Tibial artery (tissue), 4 donors: ENCODE results near the gene NTRK2.

ENCODE experiments used
- DNase-seq, 2 donors: peaks; one replicate each; pipeline ENCODE4 v3.0.0-alpha.2; 2019
- H3K27ac ChIP-seq, 2 donors: fragments of 200-600 bp; sonication (generic) in 1 of 2; 1 replicate in 1 of 2; 2 replicates in 1 of 2; pipeline ENCODE4 v1.5.1; 2018 to 2019; ENCODE audit warnings: mild to moderate bottlenecking in 1 of 2
- H3K27me3 ChIP-seq, 2 donors: fragments of 200-600 bp; sonication (generic) in 1 of 2; one replicate each; pipeline versions ENCODE4 v1.5.1 to v1.6.0; 2016 to 2019
- H3K36me3 ChIP-seq, 3 donors: fragments of 200-600 bp; sonication (generic) in 2 of 3; one replicate each; pipeline ENCODE4 v1.5.1; 2016 to 2019; ENCODE audit warnings: mild to moderate bottlenecking in 2 of 3
- H3K4me1 ChIP-seq, 4 donors: fragments of 200-600 bp; sonication (generic) in 2 of 4; 1 replicate in 3 of 4; 2 replicates in 1 of 4; pipeline ENCODE4 v1.5.1; 2016 to 2019
- H3K4me3 ChIP-seq, 2 donors: fragments of 200-600 bp; sonication (generic) in 1 of 2; 1 replicate in 1 of 2; 2 replicates in 1 of 2; pipeline ENCODE4 v1.5.1; 2018 to 2019; ENCODE audit warnings: mild to moderate bottlenecking in 2 of 2
- H3K9me3 ChIP-seq, 3 donors: fragments of 200-600 bp; sonication (generic) in 1 of 3; one replicate each; pipeline ENCODE4 v1.5.1; 2016 to 2019
- CTCF ChIP-seq, 2 experiments: fragments of 200-600 bp in 1 of 2; fragments of 450-650 bp in 1 of 2; IDR thresholded peaks; one replicate each; pipeline ENCODE4 v1.5.1; 2017 to 2019; ENCODE audit warnings: antibody characterized with exemption in 2 of 2, mild to moderate bottlenecking in 1 of 2, moderate library complexity in 1 of 2
- intact Hi-C: fragments of 100-400 bp; cut with DNase I; formaldehyde crosslinking; loops from one replicate; pipeline ENCODE4 v1.15.0; 2023; ENCODE audit warnings: low total_unique reads

Gene NTRK2

GRCh38 chr9:84642553-84643141 is 26.9 kb upstream of the NTRK2 start:
- intact Hi-C loops = no loop called here

GRCh38 chr9:84647699-84648098 is 21.8 kb upstream of the NTRK2 start:
- intact Hi-C loops = no loop called here
- Histone ChIP-seq H3K36me3 (no peaks in the 10 kb centered on the region), H3K27me3 (no peaks in the 10 kb centered on the region), H3K4me1 (no peaks in the 10 kb centered on the region), H3K27ac (no peak overlapping the region), H3K9me3 (no peaks in the 10 kb centered on the region), H3K4me3 (no peak overlapping the region)
- no peak for DNase-seq
- TF ChIP-seq CTCF (IDR thresholded peaks at IDR 0.05) = no peak

More at GRCh38 chr9:84642553-84643141, 26.9 kb upstream of the NTRK2 start:
- no peak for DNase-seq
- Histone ChIP-seq H3K9me3 (peaks cover 0 to 8% (median 0%) of the 10 kb centered on the region in 3 donors), H3K4me1 (no peaks in the 10 kb centered on the region), H3K27ac (no peak overlapping the region), H3K27me3 (no peaks in the 10 kb centered on the region), H3K36me3 (no peaks in the 10 kb centered on the region), H3K4me3 (no peak overlapping the region)
- TF ChIP-seq CTCF (IDR thresholded peaks at IDR 0.05) = no peak

GRCh38 chr9:84652496-84653120 is 16.9 kb upstream of the NTRK2 start:
- TF ChIP-seq CTCF (IDR thresholded peaks at IDR 0.05) = peak in 1 of 2 experiments; percentile 27
- H3K27me3 ChIP-seq = no peaks in the 10 kb centered on the region
- H3K9me3 ChIP-seq = no peaks in the 10 kb centered on the region
- intact Hi-C loops = loop anchor here (10.0 kb wide), 2 partner anchors 492 to 612 kb away; no protein-coding TSS in a partner anchor
- no peak for DNase-seq
- no peak overlapping the region for H3K27ac ChIP-seq
- H3K4me3 ChIP-seq = no peak overlapping the region
- no peaks in the 10 kb centered on the region for H3K36me3 ChIP-seq
- no peaks in the 10 kb centered on the region for H3K4me1 ChIP-seq

- Histone ChIP-seq H3K4me3 (no peak overlapping the region), H3K27ac (no peak overlapping the region), H3K27me3 (no peaks in the 10 kb centered on the region), H3K9me3 (no peaks in the 10 kb centered on the region), H3K4me1 (no peaks in the 10 kb centered on the region), H3K36me3 (no peaks in the 10 kb centered on the region)
- TF ChIP-seq CTCF (IDR thresholded peaks at IDR 0.05) = no peak
- DNase-seq = peak in 1 of 2 donors; percentile 31
- intact Hi-C loops = loop anchor here (10.0 kb wide), 2 partner anchors 489 to 609 kb away; no protein-coding TSS in a partner anchor
Observed at GRCh38 chr9:84655447-84655846, 14.1 kb upstream of the NTRK2 start.

- Histone ChIP-seq H3K36me3 (no peaks in the 10 kb centered on the region), H3K4me3 (no peak overlapping the region), H3K9me3 (no peaks in the 10 kb centered on the region), H3K27ac (no peak overlapping the region), H3K27me3 (no peaks in the 10 kb centered on the region), H3K4me1 (no peaks in the 10 kb centered on the region)
- no peak for TF ChIP-seq CTCF (IDR thresholded peaks at IDR 0.05)
- intact Hi-C loops = loop anchor here (10.0 kb wide), 2 partner anchors 485 to 605 kb away; no protein-coding TSS in a partner anchor
- no peak for DNase-seq
Observed at GRCh38 chr9:84659313-84659712, 10.2 kb upstream of the NTRK2 start.
